ENCODE results near the gene YTHDF2.

- TF ChIP-seq CTCF (conservative IDR thresholded peaks at IDR 0.05; ENCODE audit: low read depth, low read length) (peak; percentile 48), EZH2 (IDR thresholded peaks at IDR 0.05; ENCODE audit: low read length, unreplicated experiment) (no peak), EZH2phosphoT487 (IDR thresholded peaks at IDR 0.05; ENCODE audit: borderline replicate concordance, low read length) (no peak)
These were observed 17.5 kb upstream of the YTHDF2 start for GRCh38 chr1:28719332-28719619.

All from PC-3 (cell line).